HEK293T (cell line): ENCODE measurements around the gene BUD23.

ENCODE experiments used
- CTCF ChIA-PET: fragments of 350-600 bp; formaldehyde crosslinking; extraction: SDS; loops from one replicate; lab custom pipeline; 2021; ENCODE audit warnings: antibody characterized with exemption, inconsistent platforms; lab: Yijun Ruan, JAX
- POLR2A ChIA-PET: fragments of 350-600 bp; formaldehyde crosslinking; extraction: SDS; loops from one replicate; lab custom pipeline; 2020; ENCODE audit warnings: antibody characterized with exemption, inconsistent platforms; lab: Yijun Ruan, JAX
- DNase-seq: peaks from one replicate; pipeline ENCODE4 v3.0.0; 2012; ENCODE audit warnings: mixed read lengths; ENCODE audit errors: extremely low spot score
- ARNT ChIP-seq: fragments of 450-650 bp; IDR thresholded peaks from 2 replicates; pipeline ENCODE4 v1.6.1; 2017; ENCODE audit warnings: mild to moderate bottlenecking
- BHLHE40 ChIP-seq: fragments of 450-650 bp; IDR thresholded peaks from 2 replicates; pipeline ENCODE4 v1.6.1; 2016; ENCODE audit warnings: mild to moderate bottlenecking, moderate library complexity, borderline replicate concordance
- CTBP1 ChIP-seq: fragments of 450-650 bp; IDR thresholded peaks from 2 replicates; pipeline ENCODE4 v1.6.1; 2016; ENCODE audit warnings: borderline replicate concordance
- ELF4 ChIP-seq: fragments of 450-650 bp; IDR thresholded peaks from 2 replicates; pipeline ENCODE4 v1.6.1; 2017; ENCODE audit warnings: antibody characterized with exemption
- FOXA1 ChIP-seq: fragments of 450-650 bp; IDR thresholded peaks from 2 replicates; pipeline ENCODE4 v1.6.1; 2016; ENCODE audit warnings: mild to moderate bottlenecking
- FOXK2 ChIP-seq: fragments of 450-650 bp; IDR thresholded peaks from 2 replicates; pipeline ENCODE4 v1.6.1; 2016; ENCODE audit warnings: mild to moderate bottlenecking
- FOXM1 ChIP-seq: fragments of 450-650 bp; IDR thresholded peaks from 2 replicates; pipeline ENCODE4 v1.6.1; 2017; ENCODE audit warnings: mild to moderate bottlenecking, borderline replicate concordance
- HDGF ChIP-seq: fragments of 450-650 bp; IDR thresholded peaks from 2 replicates; pipeline ENCODE4 v1.6.1; 2017; ENCODE audit warnings: antibody characterized with exemption, borderline replicate concordance
- L3MBTL2 ChIP-seq: fragments of 450-650 bp; conservative IDR thresholded peaks from 2 replicates; pipeline ENCODE4 v1.6.1; 2016; ENCODE audit warnings: mild to moderate bottlenecking
- NFRKB ChIP-seq: fragments of 450-650 bp; IDR thresholded peaks from 2 replicates; pipeline ENCODE4 v1.6.1; 2016; ENCODE audit warnings: mild to moderate bottlenecking, moderate library complexity
- SP1 ChIP-seq: fragments of 450-650 bp; IDR thresholded peaks from 2 replicates; pipeline ENCODE4 v1.6.1; 2017
- SUZ12 ChIP-seq: fragments of 450-650 bp; IDR thresholded peaks from 2 replicates; pipeline ENCODE4 v1.6.1; 2016; ENCODE audit warnings: mild to moderate bottlenecking
- TARDBP ChIP-seq: fragments of 450-650 bp; IDR thresholded peaks from 2 replicates; pipeline ENCODE4 v1.6.1; 2016
- ZNF384 ChIP-seq: fragments of 450-650 bp; IDR thresholded peaks from 2 replicates; pipeline ENCODE4 v1.6.1; 2016
- TF ChIP-seq, protein P1 (sequence below): fragments of 450-650 bp; IDR thresholded peaks from 2 replicates; pipeline ENCODE4 v1.6.1; 2016

Gene BUD23

DNA sequence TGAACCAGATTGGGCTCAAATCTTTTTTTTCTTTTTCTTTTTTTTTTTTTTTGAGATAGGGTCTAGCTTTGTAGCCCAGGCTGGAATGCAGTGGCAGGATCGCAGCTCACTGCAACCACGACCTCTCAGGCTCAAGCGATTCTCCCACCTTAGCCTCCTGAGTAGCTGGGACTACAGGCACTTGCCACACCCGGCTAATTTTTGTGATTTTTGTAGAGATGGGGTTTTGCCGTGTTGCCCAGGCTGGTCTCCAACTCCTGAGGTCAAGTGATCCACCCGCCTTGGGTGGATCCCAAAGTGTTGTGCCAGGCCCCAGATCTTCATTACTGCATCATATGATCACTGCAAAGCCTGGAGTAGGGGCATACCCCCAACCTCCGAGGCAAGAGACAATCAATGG, 2.9 kb upstream of the BUD23 start:
- ChIA-PET POLR2A (no interaction called here), CTCF (no interaction called here)
- TF ChIP-seq SUZ12 (no peak), FOXK2 (no peak), FOXA1 (no peak), L3MBTL2 (no peak), ZNF384 (no peak), ARNT (no peak), BHLHE40 (no peak), SP1 (no peak), CTBP1 (no peak), FOXM1 (no peak), HDGF (no peak), ELF4 (no peak), NFRKB (no peak)
- DNase-seq = no peak

DNA sequence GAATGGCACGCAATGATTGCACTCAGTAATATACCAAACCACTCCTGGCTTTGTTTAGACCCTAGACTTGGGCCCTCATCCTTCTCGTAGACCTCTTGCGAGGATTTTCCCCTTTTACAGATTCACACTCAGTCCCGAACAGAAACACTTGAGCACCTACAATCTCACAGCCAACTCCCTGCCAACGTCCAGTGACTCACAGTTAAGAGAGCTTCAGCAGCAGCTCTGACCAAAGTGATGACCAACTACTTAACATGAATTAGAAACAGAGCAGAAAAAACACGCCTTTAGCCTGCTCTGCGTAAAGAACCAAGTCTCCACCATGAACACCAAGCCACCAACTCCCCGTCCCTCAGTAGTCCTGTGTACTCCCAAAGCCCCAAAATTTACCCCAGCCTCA, 2.4 kb upstream of the BUD23 start:
- CTCF ChIA-PET = no interaction called here
- TF ChIP-seq HDGF = no peak
- TF ChIP-seq SUZ12 = no peak
- no peak for TF ChIP-seq FOXA1
- TF ChIP-seq, protein P1, sequence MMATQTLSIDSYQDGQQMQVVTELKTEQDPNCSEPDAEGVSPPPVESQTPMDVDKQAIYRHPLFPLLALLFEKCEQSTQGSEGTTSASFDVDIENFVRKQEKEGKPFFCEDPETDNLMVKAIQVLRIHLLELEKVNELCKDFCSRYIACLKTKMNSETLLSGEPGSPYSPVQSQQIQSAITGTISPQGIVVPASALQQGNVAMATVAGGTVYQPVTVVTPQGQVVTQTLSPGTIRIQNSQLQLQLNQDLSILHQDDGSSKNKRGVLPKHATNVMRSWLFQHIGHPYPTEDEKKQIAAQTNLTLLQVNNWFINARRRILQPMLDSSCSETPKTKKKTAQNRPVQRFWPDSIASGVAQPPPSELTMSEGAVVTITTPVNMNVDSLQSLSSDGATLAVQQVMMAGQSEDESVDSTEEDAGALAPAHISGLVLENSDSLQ = no peak
- TF ChIP-seq L3MBTL2 = no peak
- TF ChIP-seq NFRKB = no peak
- DNase-seq = no peak
- POLR2A ChIA-PET = interaction anchor here (0.5 kb wide), 1 partner anchor 90 kb away, joined by 3 read pairs; no protein-coding TSS in a partner anchor

DNA sequence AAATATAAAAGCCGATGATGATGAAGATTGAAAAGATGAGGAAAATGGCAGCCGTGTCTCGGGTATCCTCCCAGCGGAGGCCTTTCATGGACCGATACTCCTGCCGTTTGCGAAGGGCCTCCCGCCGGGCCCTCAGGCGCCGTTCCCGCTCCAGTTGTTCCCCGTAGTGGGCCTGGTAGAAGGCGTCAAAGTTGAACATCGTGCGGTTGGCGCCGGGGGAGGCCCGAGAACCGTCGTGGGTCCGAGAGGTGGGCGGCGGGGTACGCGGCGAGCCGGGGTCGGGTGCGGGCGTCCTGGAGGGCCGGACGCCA, 697 bp upstream of the BUD23 start:
- ChIA-PET CTCF (no interaction called here), POLR2A (no interaction called here)
- no peak for DNase-seq

DNA sequence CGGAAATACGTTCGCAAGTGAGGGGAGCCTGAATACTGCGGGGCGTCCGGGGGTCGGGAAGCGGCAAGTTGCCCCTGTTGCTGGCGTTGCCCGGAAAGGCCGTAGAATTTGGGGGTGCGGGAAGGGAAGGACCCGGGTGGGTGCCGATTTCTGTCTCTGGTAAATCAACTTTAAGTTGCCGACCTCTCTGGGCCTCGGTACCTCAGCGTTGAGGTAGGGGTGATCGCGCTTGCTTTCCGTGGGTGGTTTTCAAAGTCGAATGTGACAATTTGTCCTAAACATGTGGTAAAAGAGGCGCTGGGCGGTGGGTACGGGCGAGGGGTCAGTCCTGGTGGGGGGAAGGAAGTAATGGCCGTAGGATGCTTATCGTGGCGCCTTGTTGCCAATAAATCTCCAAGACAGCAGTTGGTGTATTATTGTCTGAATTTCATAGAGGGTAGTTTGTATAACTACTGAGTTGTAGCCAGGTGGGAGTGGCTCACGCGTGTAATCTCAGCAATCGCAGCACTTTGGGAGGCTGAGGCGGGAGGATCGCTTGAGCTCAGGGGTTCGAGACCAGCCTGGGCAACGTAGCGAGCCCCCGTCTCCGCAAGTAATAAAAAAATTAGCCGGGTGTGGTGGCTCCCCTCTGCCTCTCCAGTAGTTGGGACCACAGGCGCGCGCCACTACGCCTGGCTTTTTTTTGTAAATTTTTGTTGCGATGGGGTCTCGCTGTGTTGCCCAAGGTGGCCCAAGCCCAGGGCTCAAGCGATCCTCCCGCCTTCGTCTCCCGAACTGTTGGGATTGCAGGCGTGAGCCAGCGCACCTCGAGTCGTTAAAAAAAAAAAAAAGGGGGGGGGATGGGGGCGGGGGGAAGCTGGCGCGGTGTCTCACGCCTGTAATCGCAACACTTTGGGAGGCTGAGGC, 644 bp downstream of the BUD23 start:
- ChIA-PET POLR2A (interaction anchor here (1.0 to 1.1 kb wide), 3 partner anchors 9 to 55 kb away, joined by 3 to 4 read pairs (median 4); partner anchors contain the start of gene ABHD11), CTCF (no interaction called here)
- DNase-seq = no peak
- TF ChIP-seq FOXM1 = no peak
- no peak for TF ChIP-seq ZNF384
- TF ChIP-seq NFRKB = no peak
- TF ChIP-seq ELF4 = no peak
- no peak for TF ChIP-seq HDGF
- TF ChIP-seq L3MBTL2 = no peak

More for the DNA sequence above, 697 bp upstream of the BUD23 start:
- no peak for TF ChIP-seq BHLHE40
- TF ChIP-seq, protein P1 = no peak
- no peak for TF ChIP-seq FOXM1
- TF ChIP-seq FOXK2 = no peak
- no peak for TF ChIP-seq L3MBTL2

DNA sequence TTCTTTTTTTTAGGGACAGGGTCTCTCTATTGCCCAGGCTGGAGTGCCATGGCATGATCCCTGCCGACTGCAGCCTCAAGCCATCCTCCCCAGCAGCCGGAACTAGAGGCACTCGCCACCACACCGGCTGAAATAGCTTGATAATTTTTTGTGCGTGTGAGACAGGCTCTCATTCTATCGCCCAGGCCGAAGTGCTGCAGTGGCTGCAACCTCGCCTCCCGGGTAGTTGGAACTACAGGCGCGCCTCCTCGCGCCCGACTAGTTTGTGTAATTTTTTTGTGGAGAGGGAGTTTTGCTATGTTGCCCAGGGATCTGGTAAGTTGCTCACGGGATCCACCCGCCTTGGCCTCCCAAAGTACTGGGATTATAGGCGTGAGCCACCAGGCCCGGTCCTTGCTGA, 1.9 kb downstream of the BUD23 start:
- no peak for DNase-seq
- TF ChIP-seq ARNT (no peak), ZNF384 (no peak), TARDBP (no peak), ELF4 (no peak), BHLHE40 (no peak), CTBP1 (no peak), FOXK2 (no peak)
- ChIA-PET POLR2A (no interaction called here), CTCF (no interaction called here)

DNA sequence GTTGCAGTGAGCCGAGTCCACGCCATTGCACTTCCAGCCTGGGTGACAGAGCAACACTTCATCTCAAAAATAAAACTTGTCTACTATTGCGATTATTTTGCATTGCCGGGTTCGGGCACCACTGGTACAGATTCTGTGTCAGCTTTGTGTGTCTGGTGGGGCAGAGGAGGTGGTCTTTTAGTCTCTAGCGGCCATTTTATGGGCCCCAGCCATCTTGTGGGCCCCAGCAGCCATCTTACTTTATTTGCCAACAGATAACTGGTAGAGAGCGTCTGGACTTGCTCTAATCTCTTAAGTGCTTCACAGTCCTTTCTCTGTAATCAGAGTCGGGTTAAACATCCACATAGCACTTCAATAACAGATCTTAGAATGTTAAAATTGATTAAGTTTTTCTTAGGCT, 4.9 kb downstream of the BUD23 start:
- no peak for DNase-seq
- POLR2A ChIA-PET = no interaction called here
- CTCF ChIA-PET = no interaction called here
- TF ChIP-seq L3MBTL2 (no peak), BHLHE40 (no peak), ELF4 (no peak), SP1 (no peak), ZNF384 (no peak), ARNT (no peak), TARDBP (no peak), SUZ12 (no peak), NFRKB (no peak)
- TF ChIP-seq, protein P1 = no peak

DNA sequence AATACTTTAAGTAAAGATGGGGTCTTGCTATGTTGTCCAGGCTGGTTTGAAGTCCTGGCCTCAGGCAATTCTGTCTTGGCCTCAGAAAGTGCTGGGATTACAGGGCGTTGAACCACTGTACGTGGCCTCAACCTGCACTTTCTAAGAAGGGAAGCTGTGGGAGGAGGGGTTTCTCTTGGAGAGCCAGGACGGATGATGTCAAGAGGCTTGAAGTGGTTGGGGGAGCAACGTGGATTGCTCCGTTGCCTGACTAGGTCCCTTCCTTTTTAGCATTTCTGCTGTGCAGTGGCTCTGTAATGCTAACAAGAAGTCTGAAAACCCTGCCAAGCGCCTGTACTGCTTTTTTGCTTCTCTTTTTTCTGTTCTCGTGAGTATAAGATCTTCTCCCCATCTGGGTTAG, 7.2 kb downstream of the BUD23 start:
- no peak for DNase-seq
- ChIA-PET POLR2A (no interaction called here), CTCF (no interaction called here)
- TF ChIP-seq HDGF (no peak), L3MBTL2 (no peak)

DNA sequence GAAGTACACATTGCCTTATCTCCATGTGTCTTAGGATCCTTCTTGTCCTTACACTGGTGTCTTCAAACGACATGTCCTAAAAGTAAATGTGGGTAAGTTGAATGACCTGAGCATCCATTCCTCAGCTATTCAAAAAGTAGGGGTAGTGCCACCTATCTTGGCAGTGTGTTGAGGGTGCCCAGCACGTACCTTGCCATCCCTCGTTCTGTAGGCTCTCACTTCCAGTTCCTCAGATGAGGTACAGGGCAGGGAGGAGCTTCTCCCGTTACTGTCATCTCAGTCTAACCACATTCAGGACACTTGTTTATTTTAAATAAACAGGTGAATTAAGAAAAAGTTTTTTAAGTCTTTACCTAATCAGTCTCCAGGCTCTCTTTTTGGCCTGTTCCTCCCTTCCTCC, 13.0 kb downstream of the BUD23 start:
- ChIA-PET POLR2A (no interaction called here), CTCF (no interaction called here)
- no peak for DNase-seq
- no peak for TF ChIP-seq SUZ12
- no peak for TF ChIP-seq NFRKB
- TF ChIP-seq FOXK2 = no peak
- no peak for TF ChIP-seq FOXM1
- TF ChIP-seq, protein P1 = no peak
- no peak for TF ChIP-seq TARDBP
- no peak for TF ChIP-seq ARNT
- no peak for TF ChIP-seq SP1
